T-helper 1 cell treated with Interleukin-12 subunit alpha and Interleukin-12 subunit beta and Interleukin-4 antibody, amounts not matched to agents 30 μg/mL and 1 μg/mL, for 36 hours (primary cell): ENCODE data around the gene STAC2.
"Not testable (repeated sequence)": the region's sequence is repeated elsewhere in the genome, so short reads cannot be mapped to it uniquely, and the experiment has no call there.

Source experiments
- H3K27ac Mint-ChIP-seq: one replicate; pipeline ENCODE4 v1.8.0; 2021; ENCODE audit warnings: mild to moderate bottlenecking, mixed read lengths
- H3K27me3 Mint-ChIP-seq: one replicate; pipeline ENCODE4 v1.8.0; 2021; ENCODE audit warnings: low read depth, mixed read lengths
- H3K36me3 Mint-ChIP-seq: one replicate; pipeline ENCODE4 v1.8.0; 2021; ENCODE audit warnings: low read depth, mixed read lengths
- H3K4me1 Mint-ChIP-seq: one replicate; pipeline ENCODE4 v1.8.0; 2021; ENCODE audit warnings: low read depth, mixed read lengths
- H3K4me3 Mint-ChIP-seq: one replicate; pipeline ENCODE4 v1.8.0; 2021; ENCODE audit warnings: mild to moderate bottlenecking, moderate library complexity, mixed read lengths
- H3K9me3 Mint-ChIP-seq: one replicate; pipeline ENCODE4 v1.8.0; 2021; ENCODE audit warnings: mixed read lengths

STAC2 gene

DNA sequence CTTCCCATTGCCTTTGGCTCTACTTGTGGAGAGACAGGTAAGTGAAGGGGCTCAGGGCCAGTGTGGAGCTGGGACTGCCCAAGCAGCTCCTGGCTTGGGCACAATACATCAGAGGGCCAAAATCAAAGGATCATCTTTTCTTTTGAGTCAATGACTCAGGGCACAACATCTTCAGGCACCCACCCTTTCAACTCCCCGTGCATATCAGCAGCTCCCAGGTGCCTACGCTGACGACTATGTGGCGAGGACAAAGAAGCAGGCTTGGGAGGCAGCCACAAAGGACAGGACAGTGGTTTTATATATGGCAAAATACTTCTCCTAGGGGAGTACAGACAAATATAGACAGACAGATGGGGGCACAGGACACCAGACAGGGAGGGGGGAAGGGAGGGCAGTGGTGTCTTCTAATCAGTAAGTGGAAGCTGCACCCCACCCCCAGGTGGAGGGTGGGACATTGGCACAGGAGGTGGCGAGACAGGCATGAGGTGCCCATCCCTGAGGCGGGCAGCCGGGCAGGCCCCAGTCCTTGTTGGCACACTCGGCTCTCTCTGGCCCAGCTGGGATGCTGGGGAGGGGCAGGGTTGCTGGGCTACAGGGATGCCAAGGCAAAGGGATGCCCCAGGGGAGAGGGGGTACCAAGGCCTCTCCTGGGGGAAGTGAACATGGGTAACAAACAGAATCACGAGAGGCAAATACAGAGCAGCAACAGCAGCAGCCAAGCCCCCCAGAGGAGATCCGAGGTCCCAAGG, 52.0 kb downstream of the STAC2 start:
- peaks cover 16% of the 10 kb centered on the region for H3K4me1 Mint-ChIP-seq
- no peak overlapping the region for H3K27ac Mint-ChIP-seq
- no peaks in the 10 kb centered on the region for H3K9me3 Mint-ChIP-seq
- no peak overlapping the region for H3K4me3 Mint-ChIP-seq
- H3K27me3 Mint-ChIP-seq, result peaks cover 25% of the 10 kb centered on the region
- H3K36me3 Mint-ChIP-seq, result peaks cover 5% of the 10 kb centered on the region

DNA sequence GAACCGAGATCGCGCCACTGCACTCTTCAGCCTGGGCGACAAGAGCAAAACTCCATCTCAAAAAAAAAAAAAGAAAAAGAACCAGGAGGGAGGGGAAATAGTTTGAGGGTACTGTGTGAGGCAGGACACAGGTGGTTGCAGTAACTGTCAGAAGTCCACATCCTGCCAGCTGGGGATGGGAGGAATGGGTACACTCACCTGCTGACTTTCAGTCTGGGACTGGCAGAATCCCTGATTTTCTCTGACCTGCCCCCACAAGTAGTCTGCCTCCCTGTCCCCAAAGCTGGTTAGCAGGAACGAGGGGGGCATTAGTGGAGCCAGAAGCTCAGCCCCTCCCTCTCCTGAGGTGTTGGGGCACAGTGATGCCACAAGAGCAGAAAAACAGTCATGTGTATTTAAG, 52.7 kb downstream of the STAC2 start:
- Mint-ChIP-seq H3K4me3 (no peak overlapping the region), H3K27ac (no peak overlapping the region), H3K36me3 (peaks cover 3% of the 10 kb centered on the region), H3K4me1 (peaks cover 20% of the 10 kb centered on the region), H3K9me3 (no peaks in the 10 kb centered on the region), H3K27me3 (peaks cover 25% of the 10 kb centered on the region)

DNA sequence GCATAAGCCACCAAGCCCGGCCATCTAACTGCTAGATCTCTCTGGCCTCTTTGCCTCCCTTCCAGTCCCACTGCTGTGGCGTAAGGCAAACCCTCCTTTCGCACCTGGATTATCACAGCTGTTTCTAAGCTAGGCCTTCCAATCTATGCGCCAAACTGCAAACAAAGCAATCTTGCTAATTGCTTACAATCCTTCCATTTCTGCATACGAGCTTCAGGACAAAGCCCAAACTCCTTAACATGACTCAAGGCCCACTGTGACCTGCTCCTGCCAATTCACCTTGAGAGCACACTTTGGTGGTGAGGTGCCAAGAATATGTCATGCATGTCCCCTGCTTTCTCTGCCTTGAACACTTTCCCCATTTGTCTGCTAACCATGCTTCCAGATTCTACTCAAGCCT, 53.8 kb downstream of the STAC2 start:
- peaks cover 3% of the 10 kb centered on the region for H3K36me3 Mint-ChIP-seq
- H3K27ac Mint-ChIP-seq, result no peak overlapping the region
- H3K27me3 Mint-ChIP-seq, result peaks cover 31% of the 10 kb centered on the region
- no peak overlapping the region for H3K4me3 Mint-ChIP-seq
- H3K9me3 Mint-ChIP-seq, result no peaks in the 10 kb centered on the region
- peaks cover 30% of the 10 kb centered on the region for H3K4me1 Mint-ChIP-seq

DNA sequence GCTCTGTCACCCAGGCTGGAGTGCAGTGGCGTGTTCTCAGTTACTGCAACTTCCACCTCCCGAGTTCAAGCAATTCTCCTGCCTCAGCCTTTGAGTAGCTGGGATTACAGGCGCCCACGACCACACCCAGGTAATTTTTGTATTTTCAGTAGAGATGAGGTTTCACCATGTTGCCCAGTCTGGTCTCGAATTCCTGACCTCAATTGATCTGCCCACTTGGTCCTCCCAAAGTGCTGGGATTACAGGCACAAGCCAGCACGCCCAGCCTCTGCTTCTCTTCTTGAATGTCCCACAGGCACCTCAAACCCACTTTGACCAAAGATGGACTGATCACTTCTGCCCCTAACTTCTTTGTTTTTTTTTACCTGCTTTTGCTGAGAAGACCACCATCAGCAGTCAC, 55.2 kb downstream of the STAC2 start:
- Mint-ChIP-seq H3K36me3 (no peaks in the 10 kb centered on the region), H3K4me1 (peaks cover 35% of the 10 kb centered on the region), H3K4me3 (no peak overlapping the region), H3K27me3 (peaks cover 43% of the 10 kb centered on the region), H3K27ac (no peak overlapping the region), H3K9me3 (no peaks in the 10 kb centered on the region)

DNA sequence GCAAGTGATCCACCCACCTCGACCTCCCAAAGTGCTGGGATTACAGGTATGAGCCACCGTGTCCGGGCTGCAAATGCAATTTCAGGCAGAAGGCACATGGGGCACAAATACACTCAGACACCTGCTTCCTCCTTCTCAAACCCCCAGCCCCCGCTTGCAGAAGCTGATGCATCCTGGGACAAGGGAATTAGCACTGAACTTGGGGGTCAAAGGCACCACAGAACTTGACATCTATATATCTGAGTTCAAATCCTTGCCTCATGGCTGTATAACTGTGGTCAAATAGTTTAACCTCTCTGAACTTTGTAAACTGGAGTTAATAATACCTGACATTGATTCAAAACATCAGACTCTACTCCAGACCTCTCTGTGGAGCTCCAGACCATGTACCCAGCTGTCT, 55.6 kb downstream of the STAC2 start:
- Mint-ChIP-seq H3K36me3 (no peaks in the 10 kb centered on the region), H3K9me3 (no peaks in the 10 kb centered on the region), H3K4me1 (peaks cover 36% of the 10 kb centered on the region), H3K27ac (no peak overlapping the region), H3K4me3 (no peak overlapping the region), H3K27me3 (peaks cover 44% of the 10 kb centered on the region)

DNA sequence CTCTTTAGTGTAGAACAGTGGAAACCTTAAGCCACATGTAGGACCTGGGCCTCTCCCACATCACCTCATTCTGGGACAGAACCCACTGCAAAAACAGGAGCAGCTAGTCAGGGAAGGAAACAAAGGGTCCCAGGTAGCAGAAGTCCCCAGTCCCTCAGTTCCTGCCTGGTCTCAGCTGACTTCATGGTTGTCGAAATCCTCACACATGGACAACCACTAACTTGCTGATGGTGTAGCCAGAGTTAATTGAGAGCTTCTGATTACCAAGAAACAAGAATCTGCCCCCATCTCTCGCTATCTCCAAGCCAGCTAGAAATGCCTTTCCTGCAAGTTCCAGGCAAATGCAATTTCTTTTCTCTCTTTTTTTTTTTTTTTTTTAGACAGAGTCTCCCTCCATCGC, 56.2 kb downstream of the STAC2 start:
- Mint-ChIP-seq H3K27ac (no peak overlapping the region), H3K27me3 (peaks cover 50% of the 10 kb centered on the region), H3K9me3 (no peaks in the 10 kb centered on the region), H3K4me3 (no peak overlapping the region), H3K36me3 (no peaks in the 10 kb centered on the region), H3K4me1 (peaks cover 42% of the 10 kb centered on the region)

DNA sequence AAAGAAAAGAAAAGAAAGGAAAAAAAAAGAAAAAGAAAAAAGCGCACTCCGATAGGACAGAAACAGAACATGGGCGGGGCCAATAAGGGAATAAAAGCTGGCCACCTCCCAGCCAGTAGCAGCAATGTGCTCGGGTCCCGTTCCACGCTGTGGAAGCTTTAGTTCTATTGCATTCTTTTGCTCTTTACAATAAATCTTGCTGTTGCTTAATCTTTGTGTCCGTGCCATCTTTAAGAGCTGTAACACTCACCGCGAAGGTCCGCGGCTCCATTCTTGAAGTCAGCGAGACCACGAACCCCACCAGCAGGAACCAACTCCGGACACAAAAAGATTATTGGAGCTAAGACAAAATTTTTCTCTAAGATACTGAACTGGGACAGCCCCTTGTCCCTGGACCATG, 56.6 kb downstream of the STAC2 start:
- H3K4me1 Mint-ChIP-seq, result peaks cover 45% of the 10 kb centered on the region
- H3K4me3 Mint-ChIP-seq, result no peak overlapping the region
- no peak overlapping the region for H3K27ac Mint-ChIP-seq
- no peaks in the 10 kb centered on the region for H3K9me3 Mint-ChIP-seq
- H3K27me3 Mint-ChIP-seq, result peaks cover 52% of the 10 kb centered on the region
- H3K36me3 Mint-ChIP-seq, result no peaks in the 10 kb centered on the region

DNA sequence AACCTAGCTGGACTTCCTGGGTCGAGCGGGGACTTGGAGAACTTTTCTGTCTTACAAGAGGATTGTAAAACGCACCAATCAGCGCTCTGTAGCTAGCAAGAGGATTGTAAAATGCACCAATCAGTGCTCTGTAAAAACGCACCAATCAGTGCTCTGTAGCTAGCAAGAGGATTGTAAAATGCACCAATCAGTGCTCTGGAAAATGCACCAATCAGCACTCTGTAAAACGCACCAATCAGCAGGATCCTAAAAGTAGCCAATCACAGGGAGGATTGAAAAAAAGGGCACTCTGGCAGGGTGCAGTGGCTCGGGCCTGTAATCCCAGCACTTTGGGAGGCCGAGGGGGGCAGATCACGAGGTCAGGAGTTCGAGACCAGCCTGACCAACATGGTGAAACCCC, 57.2 kb downstream of the STAC2 start:
- H3K9me3 Mint-ChIP-seq, H3K36me3 Mint-ChIP-seq, H3K27ac Mint-ChIP-seq, H3K4me3 Mint-ChIP-seq: not testable (repeated sequence)
- Mint-ChIP-seq H3K27me3 (peaks cover 54% of the 10 kb centered on the region), H3K4me1 (peaks cover 44% of the 10 kb centered on the region)

DNA sequence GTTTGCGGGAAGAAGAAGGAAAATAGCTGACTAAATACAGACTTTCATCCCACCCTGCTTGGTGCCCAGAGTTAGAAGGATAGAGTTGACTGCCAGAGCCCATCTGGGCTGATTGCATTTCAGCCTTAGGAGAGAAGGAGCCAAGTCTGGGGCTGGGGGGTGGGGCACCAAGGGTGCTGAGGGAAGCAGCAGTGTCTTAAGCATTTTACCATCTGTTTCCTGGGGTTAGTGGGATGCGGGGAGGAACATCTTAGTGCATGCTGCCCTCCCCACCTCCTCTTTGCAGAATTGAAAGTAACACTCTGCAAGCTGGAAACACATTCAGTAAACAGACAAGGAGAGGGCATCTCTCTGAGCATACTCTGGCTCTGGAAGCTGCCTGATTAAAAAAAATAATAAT, 58.3 kb downstream of the STAC2 start:
- Mint-ChIP-seq H3K4me1 (peaks cover 43% of the 10 kb centered on the region), H3K36me3 (no peaks in the 10 kb centered on the region), H3K27ac (peak overlapping the region; percentile 64), H3K4me3 (peak overlapping the region; percentile 26), H3K27me3 (peaks cover 57% of the 10 kb centered on the region), H3K9me3 (no peaks in the 10 kb centered on the region)

DNA sequence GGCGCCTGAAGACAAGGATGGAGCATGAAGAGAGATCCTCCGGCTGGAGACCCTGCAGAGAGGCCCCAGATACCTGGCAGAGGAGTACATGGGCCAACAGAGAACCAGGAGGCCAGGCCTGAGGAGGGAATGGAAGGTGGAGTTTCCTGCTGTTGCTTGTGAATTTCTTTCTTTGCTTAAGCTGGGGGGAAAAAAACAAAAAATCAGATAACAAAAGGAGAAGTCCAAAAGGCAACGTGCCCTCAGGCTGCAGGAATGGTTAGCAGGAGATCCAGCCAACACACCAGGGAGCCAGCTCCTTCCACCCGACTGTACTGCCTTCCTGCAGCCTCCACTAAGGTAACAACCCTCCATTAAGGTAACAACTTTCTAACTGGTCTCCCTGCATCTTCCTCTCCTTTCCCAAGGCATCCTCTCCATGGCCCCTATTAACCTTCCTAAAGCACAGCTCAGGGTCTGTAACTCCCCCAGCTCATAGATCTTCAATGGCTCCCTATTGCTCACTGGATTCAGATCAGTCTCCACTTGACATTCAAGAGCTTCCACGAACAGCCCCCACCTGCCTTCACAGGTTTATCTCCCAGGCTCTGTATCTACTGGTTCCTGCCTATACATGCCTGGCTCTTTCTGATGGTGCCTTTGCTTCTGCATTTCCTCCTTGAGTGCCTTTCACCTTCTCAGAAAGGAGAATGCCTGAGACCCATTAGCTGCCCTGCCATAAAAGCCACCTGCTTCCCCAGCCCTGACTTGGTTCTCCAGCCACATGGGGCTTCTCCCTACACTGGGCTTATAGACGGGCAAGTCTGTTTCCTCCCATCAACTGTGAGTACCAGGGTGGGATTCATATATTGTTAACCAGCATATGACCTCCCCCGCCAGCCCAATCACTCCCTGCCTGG, 59.1 kb downstream of the STAC2 start:
- Mint-ChIP-seq H3K36me3 (no peaks in the 10 kb centered on the region), H3K27me3 (peaks cover 55% of the 10 kb centered on the region), H3K9me3 (no peaks in the 10 kb centered on the region), H3K4me1 (peaks cover 36% of the 10 kb centered on the region), H3K27ac (no peak overlapping the region), H3K4me3 (peak overlapping the region; percentile 13)

DNA sequence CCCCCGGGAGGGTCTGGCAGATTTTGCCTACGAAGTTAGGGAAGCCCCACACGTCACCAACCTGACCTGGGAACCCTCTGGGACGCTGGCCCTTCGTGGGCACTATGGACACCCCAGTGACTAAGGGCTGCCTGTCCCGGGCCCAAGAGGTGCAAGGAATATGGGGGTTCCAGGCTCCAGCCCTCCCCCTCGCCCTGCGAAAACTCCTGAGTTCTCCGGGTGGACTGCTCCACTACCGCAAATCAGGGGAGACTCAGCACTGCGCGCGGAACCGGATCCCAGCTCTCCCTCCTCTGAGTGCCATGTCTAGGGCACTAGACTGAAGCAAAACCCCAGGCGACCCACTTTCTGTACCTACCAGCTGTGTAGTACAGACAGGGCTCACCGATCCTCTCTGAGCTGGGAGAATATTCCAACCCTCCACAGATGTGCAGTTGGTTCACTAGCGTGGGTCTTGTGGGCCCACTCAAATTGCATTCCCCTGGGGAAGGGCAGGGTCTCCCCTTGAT, 59.9 kb downstream of the STAC2 start, which contains the start of gene ARL5C:
ARL5C (minus strand) TSS at position 321 of the 509 bp plus-strand sequence. CDS start 401 bp downstream, outside the sequence.
- no peaks in the 10 kb centered on the region for H3K36me3 Mint-ChIP-seq
- no peaks in the 10 kb centered on the region for H3K9me3 Mint-ChIP-seq
- H3K4me3 Mint-ChIP-seq, result peak within 1 kb of the TSS; percentile 89
- no peak within 1 kb of the TSS for H3K27ac Mint-ChIP-seq
- peaks cover 54% of the 10 kb centered on the region for H3K27me3 Mint-ChIP-seq
- peaks cover 36% of the 10 kb centered on the region for H3K4me1 Mint-ChIP-seq

DNA sequence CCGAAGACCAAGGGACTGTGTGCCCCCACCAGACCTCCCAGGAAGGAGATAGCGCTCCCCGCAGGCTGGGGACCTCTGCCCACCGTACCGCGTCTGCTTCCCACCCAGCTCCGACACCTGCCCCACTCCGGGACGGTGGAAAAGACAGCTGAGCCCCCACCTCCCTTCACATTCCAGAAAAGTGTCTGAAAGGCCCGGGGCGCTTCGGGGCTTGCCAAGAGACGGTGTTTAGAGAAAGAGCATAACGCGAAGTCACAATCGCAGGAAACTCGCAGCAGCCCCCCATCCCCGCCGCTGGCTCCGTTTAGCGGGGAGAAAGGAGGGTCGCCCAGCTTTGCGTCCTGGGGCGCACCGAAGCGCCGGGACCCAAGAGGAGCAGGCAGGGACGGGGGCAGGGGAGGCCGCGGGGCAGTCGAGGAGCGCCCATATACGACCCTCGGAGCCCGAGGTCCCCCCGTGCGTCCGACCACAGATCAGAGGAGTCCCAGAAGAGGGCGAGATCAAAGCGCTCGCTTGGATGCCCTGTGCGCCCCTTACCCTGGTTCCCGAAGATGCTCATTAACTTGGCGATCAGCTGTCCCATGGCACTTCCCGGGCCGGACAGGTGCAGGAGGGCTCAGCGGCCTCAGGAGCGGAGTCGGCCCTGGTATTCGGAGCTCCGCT, 60.4 kb downstream of the STAC2 start:
- Mint-ChIP-seq H3K27me3 (peaks cover 50% of the 10 kb centered on the region), H3K27ac (no peak overlapping the region), H3K4me3 (peak overlapping the region; percentile 89), H3K4me1 (peaks cover 36% of the 10 kb centered on the region), H3K9me3 (no peaks in the 10 kb centered on the region), H3K36me3 (no peaks in the 10 kb centered on the region)

DNA sequence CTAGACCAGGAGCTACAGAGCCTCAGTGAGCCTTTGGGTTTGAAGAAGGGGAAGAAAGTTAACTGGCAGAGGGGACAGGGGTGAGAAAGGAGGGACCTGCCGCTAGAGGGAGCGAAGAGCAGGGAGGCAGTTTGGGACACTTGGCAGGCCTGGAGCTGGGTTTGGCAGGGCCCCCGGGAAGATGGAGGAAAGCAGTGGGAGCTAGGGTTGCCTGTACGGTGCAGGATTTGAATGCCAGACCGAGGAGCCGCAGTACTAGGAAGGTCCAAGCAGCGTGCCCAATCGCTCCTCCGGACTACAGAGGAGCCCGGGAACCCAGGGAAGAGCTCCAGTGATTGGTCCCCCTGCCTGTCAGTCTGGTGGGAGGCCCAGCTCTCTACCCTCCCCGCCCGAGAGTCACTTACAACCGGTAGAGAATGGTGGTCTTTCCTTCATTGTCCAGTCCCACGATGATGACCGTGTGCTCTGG, 61.0 kb downstream of the STAC2 start:
- Mint-ChIP-seq H3K27ac (no peak overlapping the region), H3K27me3 (peaks cover 44% of the 10 kb centered on the region), H3K36me3 (no peaks in the 10 kb centered on the region)

DNA sequence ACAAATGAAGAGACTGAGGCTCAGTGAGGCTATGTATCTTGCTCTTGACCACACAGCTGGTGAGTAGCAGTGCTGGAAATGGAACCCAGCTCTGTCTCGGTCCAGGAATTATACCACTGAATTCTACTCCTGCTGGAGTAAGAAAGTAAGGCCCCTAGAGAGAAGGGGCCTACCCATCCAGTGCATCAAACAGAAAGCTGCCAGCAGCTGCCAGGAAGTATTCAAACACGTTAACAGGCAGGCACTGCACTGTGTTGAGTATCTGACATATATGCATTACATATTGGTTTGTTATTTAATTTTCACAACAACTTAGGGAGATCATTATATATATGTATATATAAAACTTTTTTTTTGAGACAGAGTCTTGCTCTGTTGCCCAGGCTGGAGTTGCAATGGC, 63.8 kb downstream of the STAC2 start:
- Mint-ChIP-seq H3K27ac (no peak overlapping the region), H3K4me1 (peaks cover 18% of the 10 kb centered on the region), H3K36me3 (no peaks in the 10 kb centered on the region), H3K4me3 (no peak overlapping the region), H3K27me3 (peaks cover 31% of the 10 kb centered on the region), H3K9me3 (no peaks in the 10 kb centered on the region)

More for the DNA sequence above, 61.0 kb downstream of the STAC2 start:
- Mint-ChIP-seq H3K4me3 (peak overlapping the region; percentile 89), H3K9me3 (no peaks in the 10 kb centered on the region), H3K4me1 (peaks cover 36% of the 10 kb centered on the region)
